Fibroblast of pulmonary artery (primary cell): ENCODE results near the gene NUMBL.
"Not testable (repeated sequence)": the region's sequence is repeated elsewhere in the genome, so short reads cannot be mapped to it uniquely, and the experiment has no call there.

Experiments
- DNase-seq: peaks from one replicate; pipeline ENCODE4 v3.0.0-alpha.2; 2010; ENCODE audit warnings: low read depth
- H3K4me3 ChIP-seq: replicated peaks from 2 replicates; pipeline ENCODE4 v1.5.1; 2011; ENCODE audit warnings: low read depth, mild to moderate bottlenecking, control low read depth, low read length, moderate library complexity
- TF ChIP-seq, protein P1 (sequence below): IDR thresholded peaks from 2 replicates; pipeline ENCODE4 v1.5.1; 2011; ENCODE audit warnings: mild to moderate bottlenecking, control low read depth, low read length, inconsistent platforms; ENCODE audit errors: missing control alignments

Gene NUMBL

DNA sequence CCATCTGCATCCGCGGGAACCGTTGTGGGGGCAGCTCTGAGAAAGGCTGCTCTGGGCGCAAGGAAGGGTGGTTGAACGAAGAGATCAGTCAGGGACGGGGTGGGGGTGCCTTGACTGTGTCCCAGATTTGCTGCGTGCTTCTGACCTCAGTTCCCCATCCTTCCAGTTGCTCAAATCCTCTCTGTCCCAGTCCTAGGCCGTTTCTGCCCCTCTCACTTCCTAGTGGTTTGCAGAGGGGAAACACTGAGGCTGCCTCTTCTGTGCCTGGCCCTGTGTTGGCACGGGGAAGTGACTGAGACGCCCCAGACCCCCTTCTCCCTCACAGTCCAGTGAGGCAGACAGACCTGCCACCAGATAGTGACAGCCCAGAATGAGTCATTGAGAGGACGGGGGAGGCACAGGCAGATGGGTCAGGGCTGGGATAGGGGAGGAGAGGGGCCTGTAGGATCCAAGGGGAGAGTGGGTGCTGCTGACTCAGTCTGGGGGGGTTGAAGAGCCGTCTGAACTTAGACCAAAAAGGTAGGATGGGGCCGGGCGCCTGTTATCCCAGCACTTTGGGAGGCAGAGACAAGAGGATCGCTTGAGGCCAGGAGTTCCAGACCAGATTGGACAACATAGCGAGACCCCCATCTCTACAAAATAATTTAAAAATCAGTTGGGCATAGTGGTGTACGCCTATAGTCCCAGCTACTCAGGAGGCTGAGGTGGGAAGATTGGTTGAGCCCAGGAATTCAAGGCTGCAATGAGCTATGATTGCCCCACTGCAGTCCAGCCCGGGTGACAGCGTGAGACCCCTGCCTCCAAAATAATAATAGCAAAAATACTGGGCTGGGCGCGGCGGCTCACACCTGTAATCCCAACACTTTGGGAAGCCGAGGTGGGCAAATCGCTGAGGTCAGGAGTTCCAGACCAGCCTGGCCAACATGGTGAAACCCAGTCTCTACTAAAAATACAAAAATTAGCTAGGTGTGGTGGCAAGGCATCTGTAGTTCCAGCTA is 26.5 kb downstream of the NUMBL start:
- peak overlapping the region; percentile 57 for H3K4me3 ChIP-seq
- TF ChIP-seq, protein P1, sequence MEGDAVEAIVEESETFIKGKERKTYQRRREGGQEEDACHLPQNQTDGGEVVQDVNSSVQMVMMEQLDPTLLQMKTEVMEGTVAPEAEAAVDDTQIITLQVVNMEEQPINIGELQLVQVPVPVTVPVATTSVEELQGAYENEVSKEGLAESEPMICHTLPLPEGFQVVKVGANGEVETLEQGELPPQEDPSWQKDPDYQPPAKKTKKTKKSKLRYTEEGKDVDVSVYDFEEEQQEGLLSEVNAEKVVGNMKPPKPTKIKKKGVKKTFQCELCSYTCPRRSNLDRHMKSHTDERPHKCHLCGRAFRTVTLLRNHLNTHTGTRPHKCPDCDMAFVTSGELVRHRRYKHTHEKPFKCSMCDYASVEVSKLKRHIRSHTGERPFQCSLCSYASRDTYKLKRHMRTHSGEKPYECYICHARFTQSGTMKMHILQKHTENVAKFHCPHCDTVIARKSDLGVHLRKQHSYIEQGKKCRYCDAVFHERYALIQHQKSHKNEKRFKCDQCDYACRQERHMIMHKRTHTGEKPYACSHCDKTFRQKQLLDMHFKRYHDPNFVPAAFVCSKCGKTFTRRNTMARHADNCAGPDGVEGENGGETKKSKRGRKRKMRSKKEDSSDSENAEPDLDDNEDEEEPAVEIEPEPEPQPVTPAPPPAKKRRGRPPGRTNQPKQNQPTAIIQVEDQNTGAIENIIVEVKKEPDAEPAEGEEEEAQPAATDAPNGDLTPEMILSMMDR, result no peak
- DNase-seq, result no peak

DNA sequence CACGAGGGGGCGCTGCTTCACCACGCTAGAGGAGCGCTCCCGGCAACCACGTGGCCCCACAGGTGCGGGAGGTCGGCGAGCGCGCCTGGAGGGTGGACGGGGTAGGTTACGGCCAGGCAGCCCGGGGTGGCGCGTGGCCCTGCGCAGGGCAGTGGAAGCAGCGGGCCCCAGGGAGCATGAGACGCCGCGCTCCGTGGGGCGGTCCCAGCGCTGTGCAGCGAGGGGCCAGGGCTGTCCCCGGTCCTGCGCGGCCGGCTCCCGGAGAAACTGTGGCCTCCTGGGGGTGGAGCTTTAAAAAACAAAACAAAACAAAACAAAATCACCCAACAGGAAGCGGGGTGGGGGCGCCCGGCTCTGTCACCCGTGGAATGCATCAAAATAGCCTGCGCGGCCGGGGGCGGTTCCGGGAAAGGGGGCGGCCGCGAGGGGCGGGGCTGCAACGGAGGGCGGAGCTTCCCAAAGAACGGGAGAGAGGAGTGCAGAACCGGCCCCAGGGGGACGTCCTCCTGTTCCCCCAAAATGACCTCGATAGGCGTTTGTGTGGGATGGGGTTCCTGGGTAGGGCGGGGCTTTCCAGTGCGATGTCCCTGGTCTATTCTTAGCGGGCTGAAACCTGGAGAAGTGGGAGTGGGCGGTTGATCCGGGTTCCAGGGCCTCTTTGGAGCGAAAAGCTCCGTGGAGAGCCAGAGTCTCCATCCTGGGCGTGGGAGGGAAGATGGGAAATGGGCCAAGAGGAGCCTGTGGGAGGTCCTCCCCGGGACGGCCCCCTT is 27.3 kb downstream of the NUMBL start:
- DNase-seq, result peak; percentile 91
- TF ChIP-seq, protein P1, result peak; percentile 68

DNA sequence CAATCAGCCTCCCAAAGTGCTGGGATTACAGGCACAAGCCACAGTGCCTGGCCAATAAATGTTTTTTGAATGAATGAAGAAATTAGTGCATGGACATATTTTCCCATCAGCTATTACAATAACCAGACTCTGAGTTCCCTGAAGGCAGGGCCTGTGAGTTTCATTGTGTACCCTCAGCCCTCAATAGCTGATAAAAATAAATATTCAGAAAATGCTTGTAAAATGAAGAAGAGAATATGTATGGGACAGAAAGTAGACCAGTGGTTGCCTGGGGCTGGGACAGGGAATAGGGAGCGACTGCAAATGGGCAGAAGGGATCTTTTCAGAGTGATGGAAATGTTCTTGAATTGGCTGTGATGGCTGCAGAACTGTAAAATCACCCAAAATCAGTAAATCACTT is 28.8 kb downstream of the NUMBL start:
- DNase-seq, result no peak
- TF ChIP-seq, protein P1, result no peak
- H3K4me3 ChIP-seq, result no peak overlapping the region

More for the DNA sequence above, 27.3 kb downstream of the NUMBL start:
- peak overlapping the region; percentile 57 for H3K4me3 ChIP-seq

GRCh38 chr19:40659566-40659965 is 30.9 kb downstream of the NUMBL start:
- no peak overlapping the region for H3K4me3 ChIP-seq
- TF ChIP-seq, protein P1, result no peak
- no peak for DNase-seq

DNA sequence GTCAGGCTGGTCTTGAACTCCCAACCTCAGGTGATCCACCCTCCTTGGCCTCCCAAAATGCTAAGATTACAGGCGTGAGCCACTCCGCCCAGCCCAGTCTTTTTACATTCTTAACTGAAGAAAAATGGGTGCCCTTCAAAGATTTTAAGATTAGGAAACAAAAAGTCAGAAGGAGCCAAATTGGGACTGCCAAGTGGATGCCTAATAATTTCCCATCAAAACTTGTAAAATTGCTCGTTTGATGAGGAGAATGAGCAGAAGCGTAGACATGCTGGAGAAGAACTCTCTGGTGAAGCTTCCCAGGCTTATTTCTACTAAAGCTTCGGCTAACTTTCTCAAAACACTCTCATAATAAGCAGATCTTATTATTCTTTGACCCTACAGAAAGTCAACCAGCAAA is 31.3 kb downstream of the NUMBL start:
- no peak overlapping the region for H3K4me3 ChIP-seq
- TF ChIP-seq, protein P1, result no peak
- DNase-seq, result no peak

DNA sequence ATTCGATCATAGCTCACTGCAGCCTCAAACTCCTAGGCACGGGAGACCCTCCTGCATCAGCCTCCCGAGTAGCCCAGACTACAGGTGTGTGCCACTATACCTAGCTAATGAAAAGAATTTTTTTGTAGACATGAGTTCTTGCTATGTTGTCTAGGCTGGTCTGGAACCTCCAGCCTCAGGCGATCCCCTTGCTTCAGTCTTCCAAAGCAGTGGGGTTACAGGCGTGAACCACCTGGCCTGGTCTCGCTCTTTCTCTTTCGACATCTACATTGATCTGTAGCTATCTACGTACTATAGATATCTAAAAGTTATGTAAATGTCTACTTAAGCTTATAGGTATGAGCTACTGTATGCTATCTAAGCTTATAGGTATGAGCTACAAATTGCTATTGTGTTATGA is 32.4 kb downstream of the NUMBL start:
- TF ChIP-seq, protein P1, result no peak
- no peak overlapping the region for H3K4me3 ChIP-seq
- DNase-seq, result no peak

- H3K4me3 ChIP-seq, DNase-seq: not testable (repeated sequence)
These were observed 34.8 kb downstream of the NUMBL start for GRCh38 chr19:40655684-40656083.

- not testable (repeated sequence) for DNase-seq, H3K4me3 ChIP-seq
These were observed 38.1 kb downstream of the NUMBL start for GRCh38 chr19:40652303-40652702.
